A375 (cell line): ENCODE data around the gene TUBA4A. TPM values are rescaled to one million over a fixed set of nuclear protein-coding genes. Genes with fewer than 3 reads are reported as not detected.

ENCODE experiments used
- small RNA-seq: library from RNA; depleted of rRNA; stranded (forward); fragments of <200 nt; gene quantifications from one replicate; pipeline ENCODE3, GENCODE V24; 2014
- total RNA-seq: library from RNA; depleted of rRNA; stranded (reverse); fragments of >200 nt; shearing (Covaris generic); gene quantifications from 2 replicates; pipeline ENCODE4 v1.2.3, GENCODE V29; 2014; rRNA removed

Gene TUBA4A
- 0.11 and 0.75 TPM in 2 replicates for total RNA-seq

GRCh38 chr2:219253753-219254589, at the start of gene TUBA4A:
TSS of gene TUBA4A (minus strand) at chr2:219253918. CDS start at chr2:219253858, 60 bp downstream.

DNA sequence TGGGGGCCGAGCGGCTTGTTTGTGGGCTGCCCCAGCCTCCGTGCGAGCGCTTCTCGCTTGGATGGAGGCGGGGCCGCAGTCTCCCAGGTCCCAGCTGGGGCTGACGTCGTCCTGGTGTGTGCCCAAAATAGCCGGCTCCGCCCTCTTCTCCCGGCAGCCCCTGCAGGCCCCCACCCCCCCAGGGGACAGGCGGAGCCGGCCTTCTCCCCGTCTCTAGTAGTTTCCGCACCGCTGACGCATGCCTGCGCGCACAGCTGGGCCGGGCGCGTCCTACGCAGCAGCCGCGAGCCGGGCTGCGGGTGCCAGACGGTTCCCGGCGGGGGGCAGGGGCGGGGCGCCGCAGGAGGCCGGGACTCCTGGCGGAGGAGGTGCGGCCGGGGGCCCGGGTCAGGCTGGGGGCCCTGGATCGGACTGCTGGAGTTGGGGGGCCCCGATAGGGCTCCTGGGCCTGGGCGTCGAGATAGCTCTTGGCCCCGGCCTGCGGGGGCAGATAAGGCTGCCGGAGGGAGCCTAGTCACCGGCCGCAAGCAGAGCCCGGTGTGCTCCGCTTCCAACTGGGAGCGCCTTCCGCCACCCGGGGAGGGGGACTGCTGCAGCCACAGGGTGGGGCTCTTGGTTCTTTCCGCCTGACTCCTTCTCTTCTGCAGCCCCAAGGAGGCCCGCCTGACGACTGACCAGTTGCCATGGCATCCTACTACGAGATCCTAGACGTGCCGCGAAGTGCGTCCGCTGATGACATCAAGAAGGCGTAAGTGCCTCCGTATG, 25.6 kb upstream of the TUBA4A start, which contains the start of gene DNAJB2:
DNAJB2 (plus strand) TSS at position 216 of the 765 bp plus-strand sequence; CDS start at position 684, 468 bp downstream.

DNA sequence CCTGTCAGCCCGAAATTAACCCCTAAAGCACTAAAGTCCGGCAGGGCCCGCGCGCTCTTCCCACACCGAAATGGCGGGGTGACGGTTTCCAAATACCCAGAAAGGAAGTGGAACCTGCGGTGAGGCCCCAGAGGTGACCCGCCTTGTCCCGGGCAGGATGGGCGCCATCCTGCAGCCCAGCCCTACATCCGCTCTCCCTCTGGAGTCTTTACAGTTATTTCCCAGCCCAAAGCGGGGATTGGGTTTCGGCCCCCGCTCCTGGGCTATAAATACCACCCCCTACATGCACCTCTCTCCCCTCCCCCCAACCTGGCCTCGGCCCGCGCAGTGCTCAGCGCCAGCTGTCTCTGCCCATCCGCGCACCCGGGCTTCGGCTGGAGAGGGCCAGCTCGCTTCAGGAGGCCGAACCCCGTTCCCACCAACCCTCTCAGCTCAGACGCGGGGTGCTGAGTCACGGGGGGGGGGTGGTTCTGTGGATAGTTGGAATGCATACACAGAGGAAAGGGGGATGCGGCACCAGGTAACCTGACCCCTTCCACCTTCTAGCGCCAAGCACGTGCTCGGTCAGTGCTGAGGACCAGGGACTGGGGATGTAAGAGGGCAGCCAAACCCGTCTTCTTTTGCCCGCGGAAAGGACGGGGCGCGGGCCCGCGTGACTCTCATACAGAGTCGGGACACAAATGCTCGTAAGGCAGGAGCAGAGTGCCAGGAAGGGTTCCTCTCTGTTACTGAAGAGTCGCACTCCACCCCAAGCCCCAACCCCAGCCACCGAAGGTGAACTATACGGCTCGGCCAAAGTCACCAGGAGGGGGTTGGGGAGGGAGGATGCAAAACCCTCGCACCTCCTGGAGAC, 592 bp downstream of the TUBA4A start, which contains the start of gene TUBA4B:
TUBA4B (plus strand) TSS at position 344 of the 853 bp plus-strand sequence; CDS start at position 509, 165 bp downstream.

DNA sequence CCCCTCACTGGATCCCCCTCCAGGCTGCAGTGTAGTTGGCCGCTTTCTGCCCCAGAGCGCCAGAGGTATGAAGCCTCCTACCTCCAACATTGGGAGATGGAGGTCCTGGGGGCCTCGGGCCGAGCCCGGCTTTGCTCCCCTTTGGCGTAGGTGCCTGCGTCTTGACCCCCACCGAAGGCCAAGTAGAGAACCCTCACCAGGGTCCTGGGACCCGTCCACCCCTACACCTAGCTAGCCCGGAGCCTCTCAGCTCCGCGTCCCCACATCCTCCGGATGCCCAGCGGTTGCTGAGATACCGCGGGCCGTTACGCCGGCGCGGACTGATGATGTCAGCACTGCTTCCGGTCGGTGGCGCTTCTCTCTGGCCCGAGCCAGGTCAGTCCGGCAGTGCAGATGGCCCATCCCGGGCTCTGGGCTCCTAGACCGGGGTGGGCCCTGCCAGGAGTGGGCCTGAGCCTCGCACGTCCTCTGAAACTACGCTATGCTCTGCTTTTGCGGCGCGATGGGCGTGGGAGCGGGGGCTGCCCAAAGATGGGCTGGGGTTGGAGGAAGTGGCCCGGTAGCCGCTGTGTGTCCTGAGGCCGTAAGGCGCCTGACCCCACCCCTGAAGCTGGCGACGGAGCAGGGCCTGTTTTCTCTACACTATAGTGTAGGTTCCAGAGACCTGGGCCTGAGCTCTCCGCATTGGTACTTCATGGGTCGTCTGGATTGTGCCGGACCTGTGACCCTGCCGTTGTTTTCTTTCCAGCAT, 8.4 kb downstream of the TUBA4A start, which contains the start of the genes GLB1L and STK16:
GLB1L (minus strand) TSS at position 297 of the 751 bp plus-strand sequence. CDS start 1,871 bp downstream, outside the sequence.
STK16 (plus strand) TSS at position 332 of the 751 bp plus-strand sequence. CDS start 521 bp downstream, outside the sequence.

GRCh38 chr2:219229305-219230058, 24.2 kb downstream of the TUBA4A start, which contains the start of the genes ANKZF1 and ATG9A:
TSS of gene ANKZF1 (plus strand) at chr2:219229806. CDS start at chr2:219230258, 452 bp downstream.
TSS of gene ATG9A (minus strand) at chr2:219229636. CDS start at chr2:219228024, 1,612 bp downstream.

GRCh38 chr2:219218732-219219701, 34.7 kb downstream of the TUBA4A start, which contains the start of gene ABCB6:
TSS of gene ABCB6 (minus strand) at chr2:219218958. CDS start at chr2:219218673, 285 bp downstream.

DNA sequence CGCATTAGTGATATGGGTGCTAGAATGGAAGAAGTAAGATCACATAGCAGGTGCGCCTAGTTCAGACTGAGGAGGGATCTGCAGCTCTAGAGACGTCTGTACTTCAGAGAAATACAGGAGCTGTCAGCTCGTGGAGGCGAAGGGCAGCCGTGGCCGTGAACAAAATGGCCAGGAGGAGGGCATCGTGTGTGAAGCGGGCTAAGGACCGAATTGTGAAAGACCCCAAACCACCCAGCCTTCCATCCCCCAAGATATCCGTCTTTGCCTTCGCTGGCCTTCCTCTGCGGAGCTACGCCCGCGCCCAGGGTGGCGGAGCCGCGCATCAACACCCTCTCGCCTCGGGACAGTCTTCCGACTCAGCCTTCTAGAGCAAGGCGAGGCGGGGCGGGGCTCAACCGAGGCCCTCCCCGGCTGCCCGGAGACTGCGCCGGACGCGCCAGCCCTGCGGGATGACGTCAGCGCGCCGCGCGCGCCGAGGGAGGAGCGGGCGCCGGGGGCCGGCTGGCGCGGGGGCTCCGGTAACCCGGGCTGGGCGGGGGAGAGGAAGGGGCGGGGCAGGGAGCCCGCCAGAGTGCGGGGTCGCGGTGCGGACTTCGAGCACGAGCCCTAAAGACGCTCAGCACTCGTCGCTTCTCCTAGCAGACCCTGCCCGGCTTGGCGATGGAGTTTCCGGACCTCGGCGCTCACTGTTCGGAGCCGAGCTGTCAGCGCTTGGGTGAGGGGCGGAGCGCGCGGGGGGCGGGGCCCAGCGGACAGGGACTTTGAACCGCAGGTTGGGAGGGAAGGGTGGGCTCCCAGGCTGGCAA, 47.2 kb downstream of the TUBA4A start, which contains the start of gene ZFAND2B:
ZFAND2B (plus strand) TSS at position 455 of the 806 bp plus-strand sequence; CDS start at position 661, 206 bp downstream.

Small RNA genes within 50 kb of the gene (small RNA-seq; reads per million reads assigned to genes)
- gene MIR153-1: not detected

Other genes with a start within 250 kb of the TUBA4A start
- 0.08 TPM in 1 of 2 replicates, not detected in the other for gene CFAP65, start 212.4 kb downstream of the TUBA4A start, total RNA-seq
- not detected in 2 replicates for gene IHH, start 193.0 kb downstream of the TUBA4A start, total RNA-seq
- 9.2 and 12.6 TPM in 2 replicates for gene NHEJ1, start 93.1 kb downstream of the TUBA4A start, total RNA-seq
- 0.19 and 0.42 TPM in 2 replicates for gene SLC23A3, start 83.9 kb downstream of the TUBA4A start, total RNA-seq
- gene CNPPD1, start 77.0 kb downstream of the TUBA4A start, total RNA-seq: 21.7 and 25.0 TPM in 2 replicates
- 22.8 and 23.2 TPM in 2 replicates for gene RETREG2, start 75.6 kb downstream of the TUBA4A start, total RNA-seq
- gene ZFAND2B, start 47.1 kb downstream of the TUBA4A start, total RNA-seq: 17.7 and 22.0 TPM in 2 replicates
- gene ABCB6, start 35.0 kb downstream of the TUBA4A start, total RNA-seq: 24.7 and 25.5 TPM in 2 replicates
- gene ATG9A, start 24.3 kb downstream of the TUBA4A start, total RNA-seq: 38.7 and 42.7 TPM in 2 replicates
- 33.5 and 40.4 TPM in 2 replicates for gene ANKZF1, start 24.1 kb downstream of the TUBA4A start, total RNA-seq
- gene GLB1L, start 8.5 kb downstream of the TUBA4A start, total RNA-seq: 10.8 and 14.0 TPM in 2 replicates
- gene STK16, start 8.4 kb downstream of the TUBA4A start, total RNA-seq: 10.3 and 12.0 TPM in 2 replicates
- gene TUBA4B, start 675 bp downstream of the TUBA4A start, total RNA-seq: not detected in 2 replicates
- gene DNAJB2, start 25.4 kb upstream of the TUBA4A start, total RNA-seq: 14.3 and 22.2 TPM in 2 replicates
- 2.8 and 3.5 TPM in 2 replicates for gene PTPRN, start 55.5 kb upstream of the TUBA4A start, total RNA-seq
- gene RESP18, start 78.8 kb upstream of the TUBA4A start, total RNA-seq: not detected in 2 replicates
- gene DNPEP, start 134.0 kb upstream of the TUBA4A start, total RNA-seq: 33.4 and 47.8 TPM in 2 replicates
- gene DES, start 164.5 kb upstream of the TUBA4A start, total RNA-seq: not detected in 2 replicates
- gene SPEG, start 180.9 kb upstream of the TUBA4A start, total RNA-seq: 8.8 and 14.3 TPM in 2 replicates
- gene GMPPA, start 245.0 kb upstream of the TUBA4A start, total RNA-seq: 21.9 and 27.4 TPM in 2 replicates